HS-5 (cell line): ENCODE data around the gene GATA6.
A peak's percentile ranks its signal among the peaks of the same experiment; 100 is the strongest.

Source experiments
- DNase-seq: peaks from one replicate; pipeline ENCODE4 v3.0.0-alpha.2; 2012; ENCODE audit warnings: low read depth

Gene GATA6

DNA sequence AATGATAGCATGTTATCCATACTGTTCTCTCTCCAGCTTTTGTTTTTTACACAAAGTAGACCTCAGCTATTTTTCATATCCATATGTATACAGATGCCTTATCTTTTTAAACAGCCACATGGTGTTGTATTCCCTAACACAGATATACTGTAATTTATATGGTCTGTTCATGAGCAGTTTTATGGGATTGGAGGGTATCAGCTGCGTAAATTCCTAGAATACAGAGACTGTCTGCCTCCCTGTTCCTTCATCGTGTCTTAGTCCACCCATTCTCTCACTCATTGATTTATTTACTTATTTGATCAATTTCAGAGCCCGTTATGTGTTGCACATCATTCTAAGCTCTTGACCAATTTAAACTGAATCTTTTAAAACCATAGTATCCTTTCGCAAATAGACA is 80.6 kb downstream of the GATA6 start:
- no peak for DNase-seq

DNA sequence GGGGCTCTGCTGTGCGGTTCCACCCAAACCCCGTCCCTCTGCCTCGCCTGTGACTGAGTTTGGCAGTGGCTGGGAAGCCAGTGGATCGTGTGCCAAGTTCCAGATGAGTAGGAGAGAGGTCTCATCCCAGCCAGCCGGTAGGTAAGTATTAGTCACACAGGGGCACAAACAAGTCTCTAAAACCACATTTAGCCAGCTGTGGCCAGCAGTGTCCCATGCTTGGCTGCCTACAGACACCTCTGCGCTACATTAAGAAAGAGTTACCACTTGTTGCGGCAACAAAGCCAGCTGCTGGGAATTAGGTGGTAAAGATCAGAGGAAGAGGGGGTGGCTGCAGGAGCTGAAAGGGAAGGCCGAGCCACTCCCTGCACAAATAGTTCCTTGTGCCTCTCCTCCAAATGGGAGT is 81.2 kb downstream of the GATA6 start:
- DNase-seq: peak; percentile 6
